IPS-18c (cell line): ENCODE data around the gene CEACAM16.
"Not testable (repeated sequence)": the region's sequence is repeated elsewhere in the genome, so short reads cannot be mapped to it uniquely, and the experiment has no call there.

Experiments used
- H3K4me3 ChIP-seq: 2 replicates; pipeline ENCODE4 v1.7.0; 2013; ENCODE audit warnings: low read depth, mild to moderate bottlenecking, low read length, moderate library complexity; ENCODE audit not compliant: insufficient read depth
- H3K9me3 ChIP-seq: one replicate; pipeline ENCODE4 v1.6.1; 2013; ENCODE audit warnings: mild to moderate bottlenecking, low read length, moderate library complexity; ENCODE audit not compliant: control insufficient read depth, insufficient read depth

The CEACAM16 gene, protein sequence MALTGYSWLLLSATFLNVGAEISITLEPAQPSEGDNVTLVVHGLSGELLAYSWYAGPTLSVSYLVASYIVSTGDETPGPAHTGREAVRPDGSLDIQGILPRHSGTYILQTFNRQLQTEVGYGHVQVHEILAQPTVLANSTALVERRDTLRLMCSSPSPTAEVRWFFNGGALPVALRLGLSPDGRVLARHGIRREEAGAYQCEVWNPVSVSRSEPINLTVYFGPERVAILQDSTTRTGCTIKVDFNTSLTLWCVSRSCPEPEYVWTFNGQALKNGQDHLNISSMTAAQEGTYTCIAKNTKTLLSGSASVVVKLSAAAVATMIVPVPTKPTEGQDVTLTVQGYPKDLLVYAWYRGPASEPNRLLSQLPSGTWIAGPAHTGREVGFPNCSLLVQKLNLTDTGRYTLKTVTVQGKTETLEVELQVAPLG

DNA sequence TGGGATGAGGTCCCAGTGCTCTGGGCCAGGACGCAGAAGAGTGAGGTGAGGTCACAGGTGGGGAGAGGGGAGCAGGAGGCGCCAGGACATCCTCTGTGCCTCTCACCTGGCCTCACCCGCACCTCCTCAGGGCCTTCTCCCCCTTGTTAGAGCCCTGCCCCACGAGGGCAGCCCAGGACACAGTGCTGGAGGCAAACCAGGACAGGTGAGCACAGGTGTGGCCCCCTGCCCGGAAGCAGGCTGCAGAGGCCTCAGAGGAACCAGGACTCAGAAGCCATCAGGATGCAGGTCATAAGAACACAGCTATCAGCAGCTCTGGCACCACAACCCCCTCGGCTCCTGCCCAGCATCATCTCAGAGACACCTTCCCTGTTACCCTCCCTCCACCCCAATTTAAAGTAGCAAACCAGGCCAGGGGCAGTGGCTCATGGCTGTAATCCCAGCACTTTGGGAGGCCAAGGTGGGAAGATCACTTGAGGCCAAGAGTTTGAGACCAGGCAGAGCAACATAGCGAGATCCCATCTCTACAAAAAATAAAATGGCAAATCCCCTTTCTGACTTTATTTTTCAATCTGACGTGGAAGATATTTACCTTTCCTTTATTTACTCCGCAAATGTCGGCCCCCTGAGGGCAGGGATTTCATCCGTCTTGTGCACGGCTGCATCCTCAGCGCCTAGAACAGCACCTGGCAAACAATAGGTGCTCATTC is at the start of gene CEACAM16:
CEACAM16 (plus strand) TSS at position 660 of the 710 bp plus-strand sequence. CDS start 2,306 bp downstream, outside the sequence.
- H3K9me3 ChIP-seq = no peaks in the 10 kb centered on the region
- no peak within 1 kb of the TSS for H3K4me3 ChIP-seq

DNA sequence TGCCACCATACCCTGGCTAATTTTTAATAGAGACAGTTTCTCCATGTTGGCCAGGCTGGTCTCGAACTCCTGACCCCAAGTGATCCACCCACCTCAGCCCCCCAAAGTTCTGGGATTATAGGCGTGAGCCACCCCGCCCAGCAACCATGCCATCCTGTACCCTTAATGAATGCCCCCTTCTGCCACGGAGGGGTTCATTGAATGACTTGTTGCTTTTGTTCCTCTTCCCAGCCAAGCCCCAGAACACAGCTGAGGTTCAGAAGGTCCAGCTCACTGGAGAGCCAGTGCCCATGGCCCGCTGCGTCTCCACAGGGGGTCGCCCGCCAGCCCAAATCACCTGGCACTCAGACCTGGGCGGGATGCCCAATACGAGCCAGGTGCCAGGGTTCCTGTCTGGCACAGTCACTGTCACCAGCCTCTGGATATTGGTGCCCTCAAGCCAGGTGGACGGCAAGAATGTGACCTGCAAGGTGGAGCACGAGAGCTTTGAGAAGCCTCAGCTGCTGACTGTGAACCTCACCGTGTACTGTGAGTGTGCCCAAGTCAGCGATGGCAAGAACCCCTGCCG is 49.3 kb upstream of the CEACAM16 start:
- H3K4me3 ChIP-seq = no peak overlapping the region
- H3K9me3 ChIP-seq = no peaks in the 10 kb centered on the region

DNA sequence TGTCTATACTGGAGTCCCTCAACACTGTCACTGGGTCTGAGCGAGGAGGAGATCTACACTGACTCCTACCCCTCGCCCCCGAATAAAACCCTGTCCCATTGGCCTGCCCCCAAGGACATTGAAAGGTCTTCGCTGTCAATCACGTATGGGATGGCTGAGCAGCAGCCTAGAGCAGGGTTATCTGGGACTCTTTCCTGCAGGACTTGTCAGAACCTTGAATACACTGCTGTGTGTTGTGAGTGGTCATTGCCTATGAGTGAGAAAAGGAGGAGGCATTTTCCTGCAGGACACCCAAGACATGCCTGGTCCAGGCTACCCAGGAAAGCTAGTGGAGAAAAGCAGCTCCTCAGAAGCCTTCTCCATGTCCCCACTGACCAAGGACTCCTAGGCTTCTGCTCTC is 45.6 kb upstream of the CEACAM16 start:
- H3K4me3 ChIP-seq = no peak overlapping the region
- peaks cover 2% of the 10 kb centered on the region for H3K9me3 ChIP-seq

DNA sequence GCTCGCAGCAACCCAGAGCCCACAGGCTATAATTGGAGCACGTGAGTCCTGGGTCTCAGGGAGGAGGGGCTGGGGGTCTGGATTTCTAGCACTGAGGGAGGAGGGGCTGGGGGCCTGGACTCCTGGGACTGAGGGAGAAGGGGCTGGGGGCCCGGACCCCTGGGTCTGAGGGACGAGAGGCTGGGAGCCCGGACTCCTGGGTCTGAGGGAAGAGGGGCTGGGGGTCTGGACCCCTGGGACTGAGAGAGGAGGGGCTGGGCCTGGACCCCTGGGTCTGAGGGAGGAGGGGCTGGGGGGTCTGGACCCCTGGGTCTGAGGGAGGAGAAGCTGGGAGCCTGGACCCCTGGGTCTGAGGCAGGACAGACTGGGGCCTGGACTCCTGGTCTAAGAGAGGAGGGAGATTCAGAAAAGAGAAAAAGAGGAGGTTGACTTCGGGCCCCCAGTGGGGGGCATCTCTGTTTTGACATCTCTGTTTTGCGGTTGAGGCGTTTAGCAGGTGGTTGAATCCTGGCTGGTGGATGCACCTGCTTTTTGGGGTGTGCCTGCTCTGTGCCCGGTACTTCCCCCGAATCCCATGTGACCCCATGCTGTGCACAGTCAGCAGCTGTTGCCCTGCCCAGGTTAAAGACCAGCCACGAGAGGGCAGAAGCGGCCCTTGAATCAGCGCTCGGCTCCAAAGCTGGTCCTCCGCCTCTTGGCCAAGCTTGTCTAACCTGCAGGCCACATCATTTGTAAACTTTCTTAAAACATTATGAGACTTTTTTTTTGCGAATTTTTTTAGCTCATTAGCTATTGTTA is 44.8 kb upstream of the CEACAM16 start:
- Histone ChIP-seq H3K9me3 (peaks cover 2% of the 10 kb centered on the region), H3K4me3 (no peak overlapping the region)

DNA sequence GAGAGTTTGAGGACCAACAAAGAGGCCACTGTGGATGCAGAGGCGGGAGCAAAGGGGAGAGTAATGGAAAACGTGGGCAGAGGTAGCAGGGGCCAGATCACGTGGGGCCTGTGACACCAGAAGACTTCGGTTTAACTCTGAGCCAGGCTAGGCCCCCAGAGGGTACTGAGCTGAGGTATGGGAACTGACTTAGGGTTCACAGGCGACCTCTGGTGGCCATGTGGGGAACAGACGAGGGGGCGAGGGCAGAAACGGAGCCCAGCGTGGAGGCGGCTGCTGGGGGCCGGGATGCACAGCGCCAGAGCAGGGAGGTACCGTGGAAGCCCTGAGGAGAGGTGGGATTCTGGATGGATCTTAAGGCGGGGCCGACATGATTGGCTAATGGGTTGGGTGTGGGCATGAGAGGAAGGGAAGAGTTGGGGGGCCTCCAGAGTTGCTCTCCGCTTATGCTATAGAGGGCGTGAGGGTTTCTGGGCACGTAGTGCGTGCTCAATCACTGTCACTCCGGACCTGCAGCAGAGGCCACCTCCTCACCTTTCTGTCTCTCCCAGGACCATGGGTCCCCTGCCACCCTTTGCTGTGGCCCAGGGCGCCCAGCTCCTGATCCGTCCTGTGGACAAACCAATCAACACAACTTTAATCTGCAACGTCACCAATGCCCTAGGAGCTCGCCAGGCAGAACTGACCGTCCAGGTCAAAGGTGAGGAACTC is 41.6 kb upstream of the CEACAM16 start:
- no peak overlapping the region for H3K4me3 ChIP-seq

DNA sequence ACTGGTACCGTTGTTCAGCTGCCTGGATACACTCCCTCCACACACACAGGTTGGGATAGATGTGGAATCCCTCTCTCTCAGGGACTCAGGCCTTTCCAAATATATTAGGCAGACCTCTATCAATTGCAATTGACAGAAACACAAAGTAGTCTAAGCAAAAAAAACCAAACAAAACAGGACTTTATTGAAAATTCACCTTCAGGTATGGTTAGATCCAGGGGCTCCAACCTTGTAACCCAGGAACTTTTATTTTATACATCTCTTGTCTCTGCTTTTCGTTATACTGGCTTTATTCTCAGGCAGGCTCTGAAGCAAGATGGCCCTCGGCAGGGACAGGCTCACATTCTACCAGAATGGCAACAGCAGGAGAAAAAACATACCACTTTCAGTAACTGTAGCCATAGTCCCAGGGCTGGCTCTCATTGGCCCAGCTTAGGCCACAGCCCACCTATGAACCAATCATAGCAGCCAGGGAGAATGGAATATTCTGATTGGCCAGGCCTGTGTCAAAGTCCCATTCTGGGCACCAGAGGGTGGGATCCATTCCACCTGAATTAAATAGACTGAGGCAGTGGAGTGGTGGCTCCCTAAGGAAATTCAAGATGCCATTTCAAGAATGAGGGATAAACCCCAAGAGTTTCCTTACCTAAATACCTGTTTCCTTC is 40.8 kb upstream of the CEACAM16 start:
- peaks cover 2% of the 10 kb centered on the region for H3K9me3 ChIP-seq
- no peak overlapping the region for H3K4me3 ChIP-seq

More for the DNA sequence above, 41.6 kb upstream of the CEACAM16 start:
- peaks cover 2% of the 10 kb centered on the region for H3K9me3 ChIP-seq

DNA sequence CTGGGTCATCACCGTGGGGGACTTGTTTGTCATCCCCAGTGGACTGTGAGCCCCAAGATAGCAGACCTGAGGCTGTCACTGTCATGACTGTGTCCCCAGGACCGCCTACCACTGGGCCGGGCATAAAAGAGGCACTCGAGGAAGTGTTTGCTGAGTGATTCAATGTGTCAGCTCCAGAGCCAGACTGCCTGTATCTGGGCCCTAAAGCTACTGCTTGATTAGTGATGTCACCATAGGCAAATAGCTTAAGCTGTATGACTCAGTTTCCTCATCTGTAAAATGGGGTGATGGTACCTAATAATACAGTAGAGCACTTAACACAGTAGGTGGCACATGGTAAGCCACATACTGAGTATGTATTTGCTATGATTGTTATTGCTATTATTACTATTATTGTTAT is 38.9 kb upstream of the CEACAM16 start:
- Histone ChIP-seq H3K9me3 (peaks cover 2% of the 10 kb centered on the region), H3K4me3 (no peak overlapping the region)

DNA sequence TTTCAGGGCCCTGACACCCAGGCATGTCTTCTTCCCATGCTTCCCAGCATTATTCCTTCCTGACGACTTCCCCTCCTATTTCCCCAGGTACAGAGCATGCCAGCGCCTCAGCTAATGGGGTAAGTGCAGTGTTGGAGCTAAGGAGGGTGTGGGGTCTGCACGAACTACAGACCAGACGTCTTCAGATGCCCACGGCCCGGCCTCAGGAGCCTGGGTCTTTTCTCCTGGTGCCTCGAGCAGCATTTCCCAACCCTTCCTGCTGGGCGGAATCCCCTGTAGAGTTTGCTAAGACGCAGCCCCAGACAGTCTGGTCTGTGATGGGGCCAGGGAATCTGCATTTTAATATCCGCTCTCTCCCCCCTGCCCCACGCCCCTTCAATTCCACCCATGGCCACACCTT is 37.7 kb upstream of the CEACAM16 start:
- H3K4me3 ChIP-seq = no peak overlapping the region
- H3K9me3 ChIP-seq = peaks cover 2% of the 10 kb centered on the region

DNA sequence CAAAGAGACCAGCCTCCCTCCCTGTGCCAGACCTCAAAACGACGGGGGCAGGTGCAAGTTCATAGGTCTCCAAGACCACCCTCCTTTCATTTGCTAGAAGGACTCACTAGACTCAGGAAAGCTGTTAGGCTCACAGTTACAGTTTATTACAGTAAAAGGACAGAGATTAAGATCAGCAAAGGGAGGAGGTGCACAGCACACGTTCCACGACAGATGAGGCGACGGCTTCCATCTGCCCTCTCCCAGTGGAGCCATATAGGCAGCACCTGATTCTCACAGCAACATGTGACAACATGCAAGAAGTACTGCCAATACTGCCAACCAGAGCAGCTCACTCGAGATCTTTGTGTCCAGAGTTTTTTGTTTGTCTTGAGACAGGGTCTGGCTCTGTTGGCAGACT is 37.0 kb upstream of the CEACAM16 start:
- peaks cover 2% of the 10 kb centered on the region for H3K9me3 ChIP-seq
- no peak overlapping the region for H3K4me3 ChIP-seq

DNA sequence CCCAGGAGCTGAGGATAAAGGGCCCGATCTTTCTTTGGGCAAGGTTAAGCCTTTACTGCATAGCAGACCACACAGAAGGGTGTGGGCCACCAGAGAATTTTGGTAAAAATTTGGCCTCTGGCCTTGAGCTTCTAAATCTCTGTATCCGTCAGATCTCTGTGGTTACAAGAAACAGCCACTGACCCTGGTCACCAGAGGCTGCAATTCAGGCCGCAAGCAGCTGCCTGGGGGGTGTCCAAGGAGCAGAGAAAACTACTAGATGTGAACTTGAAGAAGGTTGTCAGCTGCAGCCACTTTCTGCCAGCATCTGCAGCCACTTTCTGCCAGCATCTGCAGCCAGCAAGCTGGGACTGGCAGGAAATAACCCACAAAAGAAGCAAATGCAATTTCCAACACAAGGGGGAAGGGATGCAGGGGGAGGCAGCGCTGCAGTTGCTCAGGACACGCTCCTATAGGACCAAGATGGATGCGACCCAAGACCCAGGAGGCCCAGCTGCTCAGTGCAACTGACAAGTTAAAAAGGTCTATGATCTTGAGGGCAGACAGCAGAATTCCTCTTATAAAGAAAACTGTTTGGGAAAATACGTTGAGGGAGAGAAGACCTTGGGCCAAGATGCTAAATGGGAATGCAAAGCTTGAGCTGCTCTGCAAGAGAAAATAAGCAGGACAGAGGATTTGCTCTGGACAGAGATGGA is 36.1 kb upstream of the CEACAM16 start:
- no peak overlapping the region for H3K4me3 ChIP-seq

DNA sequence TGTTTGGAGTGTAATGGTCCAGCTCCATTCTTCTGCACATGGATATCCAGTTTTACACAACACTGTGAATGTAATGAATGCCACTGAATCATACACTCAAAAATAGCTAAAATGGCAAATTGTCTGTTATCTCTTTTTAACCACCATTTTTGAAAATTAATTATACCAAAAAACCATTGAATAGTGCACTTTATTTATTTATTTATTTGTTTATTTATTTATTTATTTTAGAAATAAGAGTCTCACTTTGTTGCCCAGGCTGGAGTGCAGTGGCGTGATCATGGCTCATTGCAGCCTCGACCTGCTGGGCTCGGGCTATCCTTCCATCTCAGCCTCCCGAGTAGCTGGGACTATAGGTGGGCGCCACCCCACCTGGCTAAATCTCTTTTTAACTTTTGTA is 35.0 kb upstream of the CEACAM16 start:
- H3K4me3 ChIP-seq = no peak overlapping the region
- H3K9me3 ChIP-seq = no peaks in the 10 kb centered on the region

More for the DNA sequence above, 36.1 kb upstream of the CEACAM16 start:
- peaks cover 2% of the 10 kb centered on the region for H3K9me3 ChIP-seq

DNA sequence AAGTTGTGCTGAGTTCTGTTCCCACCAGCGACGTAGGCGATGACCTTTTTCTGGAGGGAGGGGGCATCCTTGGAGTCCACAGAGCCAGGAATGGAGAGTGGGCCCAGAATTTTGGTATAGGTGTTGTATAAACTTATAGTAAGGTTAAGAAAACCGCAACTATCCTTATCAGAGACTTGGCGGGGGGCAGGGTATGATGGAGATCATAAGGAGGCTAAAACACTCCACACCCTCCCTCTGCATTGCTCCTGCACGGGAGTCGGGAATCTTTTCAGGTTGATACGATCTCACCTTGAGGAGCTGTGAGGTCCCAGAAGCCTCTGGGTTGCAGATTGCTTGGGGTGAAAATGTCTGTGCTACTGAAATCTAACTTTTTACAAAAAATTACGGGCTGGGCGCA is 34.0 kb upstream of the CEACAM16 start:
- Histone ChIP-seq H3K4me3 (no peak overlapping the region), H3K9me3 (no peaks in the 10 kb centered on the region)

DNA sequence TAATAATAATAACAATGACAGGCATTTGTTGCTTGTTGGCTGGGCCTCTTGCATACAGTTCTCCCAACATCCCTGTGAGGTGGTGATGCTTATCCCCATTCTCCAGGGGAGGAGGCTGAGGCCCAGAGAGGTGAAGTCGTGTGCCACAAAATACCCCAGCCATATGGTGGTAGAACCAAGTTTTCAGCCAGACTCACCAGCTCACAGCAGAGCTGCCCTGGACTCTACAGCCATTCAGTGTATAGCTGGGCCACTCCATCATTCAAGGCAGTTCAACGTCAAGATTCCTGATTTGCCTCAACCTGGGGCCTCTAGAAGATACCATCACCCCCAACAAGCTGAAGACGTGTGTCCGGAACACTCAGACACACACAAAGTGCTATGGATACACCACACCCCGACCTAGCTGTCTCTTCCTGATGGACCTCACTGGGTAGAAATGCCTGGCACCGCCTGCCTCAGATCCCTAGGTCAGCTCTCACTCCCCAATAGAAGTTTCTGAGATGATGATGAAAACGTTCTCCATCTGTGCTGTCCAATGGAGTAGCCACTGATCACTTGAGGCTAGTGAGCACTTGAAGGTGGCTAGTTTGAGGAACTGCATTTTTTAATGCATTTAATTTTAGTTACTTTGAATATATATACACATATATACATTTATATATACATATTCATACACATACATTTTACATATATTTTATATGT is 31.9 kb upstream of the CEACAM16 start:
- no peaks in the 10 kb centered on the region for H3K9me3 ChIP-seq
- no peak overlapping the region for H3K4me3 ChIP-seq

DNA sequence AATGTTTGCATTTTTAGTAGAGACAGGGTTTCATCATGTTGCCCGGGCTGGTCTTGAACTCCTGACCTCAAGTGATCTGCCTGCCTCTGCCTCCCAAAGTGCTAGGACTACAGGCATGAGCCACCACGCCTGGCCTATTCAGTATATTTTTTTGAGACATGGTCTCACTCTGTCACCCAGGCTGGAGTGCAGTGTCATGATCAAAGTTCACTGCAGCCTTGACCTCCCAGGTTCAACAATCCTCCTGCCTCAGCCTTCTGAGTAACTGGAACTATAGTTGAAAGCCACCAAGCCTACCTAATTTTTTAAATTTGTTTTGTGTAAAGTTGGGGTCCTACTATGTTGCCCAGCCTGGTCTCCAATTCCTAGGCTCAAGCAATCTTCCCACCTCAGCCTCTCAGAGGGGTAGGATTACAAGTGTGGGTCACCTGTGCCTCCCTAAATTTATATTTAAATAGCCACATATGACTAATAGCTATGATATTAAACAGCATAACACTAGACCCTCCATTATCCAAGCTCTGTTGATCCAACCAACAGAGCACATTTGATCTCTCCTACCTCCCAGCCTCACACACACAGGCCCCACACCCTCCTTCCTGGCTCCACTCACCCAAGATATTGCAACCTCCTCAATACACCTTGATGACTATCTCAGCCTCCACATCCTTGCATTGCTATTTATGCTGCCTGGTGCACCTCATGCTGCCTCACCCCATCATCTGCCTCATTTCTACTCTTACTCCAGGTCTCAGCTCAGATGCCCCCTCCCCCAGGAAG is 29.8 kb upstream of the CEACAM16 start:
- H3K9me3 ChIP-seq = no peaks in the 10 kb centered on the region
- H3K4me3 ChIP-seq = no peak overlapping the region

DNA sequence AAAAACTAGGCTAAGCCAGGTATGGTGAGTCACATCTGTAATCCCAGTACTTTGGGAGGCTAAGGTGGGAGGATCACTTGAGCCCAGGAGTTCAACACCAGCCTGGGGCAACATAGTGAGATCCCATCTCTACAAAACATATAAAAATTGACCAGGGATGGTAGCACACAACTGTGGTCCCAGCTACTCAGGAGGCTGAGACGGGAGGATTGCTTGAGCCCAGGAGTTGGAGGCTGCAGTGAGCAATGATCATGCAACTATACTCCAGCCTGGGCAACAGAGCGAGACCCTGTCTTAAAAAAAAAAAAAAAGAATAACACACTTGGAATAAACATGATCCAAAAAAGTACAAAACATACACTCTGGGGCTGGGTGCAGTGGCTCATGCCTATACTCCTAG is 28.9 kb upstream of the CEACAM16 start:
- not testable (repeated sequence) for H3K4me3 ChIP-seq, H3K9me3 ChIP-seq
